Breast epithelium (tissue), 4 donors: ENCODE data around the gene CCDC149. TPM values are rescaled to one million over a fixed set of nuclear protein-coding genes. Genes with fewer than 3 reads are reported as not detected.

Source experiments
- DNase-seq, 2 donors: peaks; one replicate each; pipeline ENCODE4 v3.0.0-alpha.2; 2019; ENCODE audit warnings: low spot score in 2 of 2
- H3K27ac ChIP-seq, 2 donors: fragments of 200-600 bp; sonication (generic) in 1 of 2; one replicate each; pipeline ENCODE4 v1.5.1; 2016 to 2019; ENCODE audit warnings: mild to moderate bottlenecking in 1 of 2
- H3K27me3 ChIP-seq, 2 donors: fragments of 200-600 bp; sonication (generic) in 1 of 2; one replicate each; pipeline versions ENCODE4 v1.5.1 to v1.6.0; 2017 to 2019; ENCODE audit warnings: control low read depth in 1 of 2, mild to moderate bottlenecking in 1 of 2
- H3K36me3 ChIP-seq: fragments of 200-600 bp; one replicate; pipeline ENCODE4 v1.5.1; 2019
- H3K4me1 ChIP-seq, 2 donors: fragments of 200-600 bp; sonication (generic); one replicate each; pipeline ENCODE4 v1.5.1; 2016 to 2019; ENCODE audit warnings: control low read depth in 1 of 2
- H3K4me3 ChIP-seq, 3 donors: fragments of 200-600 bp; sonication (generic); 1 replicate in 2 of 3; 2 replicates in 1 of 3; pipeline ENCODE4 v1.5.1; 2016 to 2019; ENCODE audit warnings: mild to moderate bottlenecking in 3 of 3, moderate library complexity in 2 of 3
- H3K9me3 ChIP-seq, 2 donors: fragments of 200-600 bp; sonication (generic) in 1 of 2; one replicate each; pipeline ENCODE4 v1.5.1; 2016 to 2019; ENCODE audit warnings: control low read depth in 1 of 2
- CTCF ChIP-seq, 3 donors: fragments of 450-650 bp; IDR thresholded peaks; one replicate each; pipeline ENCODE4 v1.5.1; 2016 to 2017; ENCODE audit warnings: antibody characterized with exemption in 3 of 3, mild to moderate bottlenecking in 3 of 3, moderate library complexity in 3 of 3
- POLR2A ChIP-seq: fragments of 450-650 bp; IDR thresholded peaks from one replicate; pipeline ENCODE4 v1.6.1; 2016; ENCODE audit warnings: antibody characterized with exemption, mild to moderate bottlenecking, moderate library complexity
- POLR2AphosphoS5 ChIP-seq, 3 donors: sonication (generic); formaldehyde crosslinking; IDR thresholded peaks; one replicate each; pipeline ENCODE4 v1.6.1; 2017; ENCODE audit warnings: antibody characterized with exemption in 3 of 3
- intact Hi-C: fragments of 100-400 bp; cut with DNase I; formaldehyde crosslinking; loops from one replicate; pipeline ENCODE4 v1.15.1; 2023; ENCODE audit warnings: low total_unique reads
- total RNA-seq, 3 donors: library from RNA; depleted of rRNA; stranded (reverse); fragments of >200 nt; gene quantifications; one replicate each; pipeline ENCODE4 v1.1.0, GENCODE V29; 2016

The CCDC149 gene
- total RNA-seq, 3 donors from 2014 or later: 15.8 to 21.0 (median 18.6) TPM

DNA sequence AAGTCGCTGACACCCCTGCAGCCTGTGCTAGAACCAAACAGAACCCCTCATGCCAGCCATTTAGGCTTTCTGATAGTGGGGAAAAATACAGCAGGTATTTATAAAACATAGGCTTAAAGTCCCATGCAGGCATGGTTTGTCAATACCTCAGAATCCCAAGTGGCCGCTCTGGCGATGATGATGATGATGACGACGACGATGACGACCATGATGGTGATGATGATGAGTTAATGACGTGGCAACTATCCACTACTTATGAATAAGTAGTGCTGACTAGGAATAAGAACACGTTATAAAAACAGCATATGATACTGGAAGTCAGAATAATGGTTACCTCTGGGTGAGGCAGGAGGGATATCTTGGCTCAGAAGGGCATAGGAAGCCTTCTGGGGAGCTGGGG, 18.0 kb downstream of the CCDC149 start:
- H3K27me3 ChIP-seq: no peaks in the 10 kb centered on the region
- H3K9me3 ChIP-seq: no peaks in the 10 kb centered on the region
- TF ChIP-seq POLR2A (no peak), CTCF (IDR thresholded peaks at IDR 0.05) (no peak), POLR2AphosphoS5 (IDR thresholded peaks at IDR 0.05) (no peak)
- H3K4me3 ChIP-seq: no peak overlapping the region
- no peaks in the 10 kb centered on the region for H3K4me1 ChIP-seq
- intact Hi-C loops: no loop called here
- no peaks in the 10 kb centered on the region for H3K36me3 ChIP-seq
- H3K27ac ChIP-seq: no peak overlapping the region
- no peak for DNase-seq

DNA sequence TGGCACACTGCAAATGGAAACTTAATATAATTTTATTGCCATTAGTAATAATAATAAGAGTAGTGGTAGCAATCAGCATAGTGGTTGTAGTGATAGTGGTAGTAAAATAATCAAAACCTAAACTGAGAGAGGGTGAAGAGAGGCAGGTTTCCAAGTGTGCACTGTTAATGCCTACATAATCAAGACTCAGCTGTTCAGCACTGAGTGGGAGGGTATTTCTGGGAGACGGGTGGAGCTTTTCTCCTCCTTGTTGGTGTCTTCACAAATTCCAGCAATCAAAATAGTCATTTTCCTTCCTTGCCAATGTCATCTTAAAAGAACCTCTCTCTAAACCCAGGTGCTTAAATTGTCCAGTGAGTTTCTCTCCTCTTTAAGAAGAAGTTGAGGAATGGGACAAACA, 18.6 kb downstream of the CCDC149 start:
- Histone ChIP-seq H3K9me3 (no peaks in the 10 kb centered on the region), H3K27ac (no peak overlapping the region), H3K4me1 (no peaks in the 10 kb centered on the region), H3K27me3 (no peaks in the 10 kb centered on the region), H3K36me3 (no peaks in the 10 kb centered on the region), H3K4me3 (no peak overlapping the region)
- no peak for DNase-seq
- intact Hi-C loops: no loop called here
- TF ChIP-seq POLR2A: no peak
- TF ChIP-seq POLR2AphosphoS5 (IDR thresholded peaks at IDR 0.05): no peak
- TF ChIP-seq CTCF (IDR thresholded peaks at IDR 0.05): no peak

- H3K4me1 ChIP-seq: no peaks in the 10 kb centered on the region
- H3K27me3 ChIP-seq: no peaks in the 10 kb centered on the region
- no peak overlapping the region for H3K4me3 ChIP-seq
- no peak overlapping the region for H3K27ac ChIP-seq
- H3K9me3 ChIP-seq: no peaks in the 10 kb centered on the region
- intact Hi-C loops: no loop called here
- DNase-seq: no peak
- H3K36me3 ChIP-seq: no peaks in the 10 kb centered on the region
- TF ChIP-seq CTCF (IDR thresholded peaks at IDR 0.05): no peak
- no peak for TF ChIP-seq POLR2A
- no peak for TF ChIP-seq POLR2AphosphoS5 (IDR thresholded peaks at IDR 0.05)
Observed at GRCh38 chr4:24892778-24893177, 20.1 kb downstream of the CCDC149 start.

GRCh38 chr4:24892278-24892677, 20.6 kb downstream of the CCDC149 start:
- Histone ChIP-seq H3K4me3 (no peak overlapping the region), H3K27ac (no peak overlapping the region), H3K36me3 (no peaks in the 10 kb centered on the region), H3K27me3 (no peaks in the 10 kb centered on the region), H3K4me1 (no peaks in the 10 kb centered on the region), H3K9me3 (no peaks in the 10 kb centered on the region)
- intact Hi-C loops: no loop called here
- no peak for DNase-seq
- no peak for TF ChIP-seq POLR2A
- no peak for TF ChIP-seq POLR2AphosphoS5 (IDR thresholded peaks at IDR 0.05)
- no peak for TF ChIP-seq CTCF (IDR thresholded peaks at IDR 0.05)

GRCh38 chr4:24890561-24891126, 22.2 kb downstream of the CCDC149 start:
- Histone ChIP-seq H3K27ac (no peak overlapping the region), H3K36me3 (no peaks in the 10 kb centered on the region), H3K4me1 (no peaks in the 10 kb centered on the region), H3K27me3 (no peaks in the 10 kb centered on the region), H3K9me3 (no peaks in the 10 kb centered on the region), H3K4me3 (no peak overlapping the region)
- TF ChIP-seq POLR2A (no peak), POLR2AphosphoS5 (IDR thresholded peaks at IDR 0.05) (no peak), CTCF (IDR thresholded peaks at IDR 0.05) (no peak)
- DNase-seq: no peak
- intact Hi-C loops: no loop called here
